K562 treated with DMSO at 1 percent for 24 hours (cell line): ENCODE data around the gene DUSP18. TPM values are rescaled to one million over a fixed set of nuclear protein-coding genes. Genes with fewer than 3 reads are reported as not detected.

Source experiments
- total RNA-seq: library from RNA; unstranded; fragments of 300-600 nt; gene quantifications from 2 replicates; pipeline ENCODE4 v1.2.3, GENCODE V29; 2022; ENCODE audit warnings: low read depth; ENCODE audit not compliant: insufficient read depth

DUSP18 gene
- total RNA-seq, result 2.6 and 2.8 TPM in 2 replicates

GRCh38 chr22:30667494-30668385 is at the start of gene DUSP18:
Gene DUSP18, minus strand, starts transcription at chr22:30667875. Its CDS starts 3,872 bp downstream, at chr22:30664003.

GRCh38 chr22:30694640-30695350 is 27.1 kb upstream of the DUSP18 start, which contains the start of gene OSBP2:
Gene OSBP2, plus strand, starts transcription at chr22:30694874. Its CDS starts 36 bp downstream, at chr22:30694910.

GRCh38 chr22:30635273-30636225 is 32.1 kb downstream of the DUSP18 start, which contains the start of gene SLC35E4:
Gene SLC35E4, plus strand, starts transcription at chr22:30635781. Its CDS starts 670 bp downstream, at chr22:30636451.

Other genes with a start within 250 kb of the DUSP18 start
- gene MTFP1, start 242.1 kb downstream of the DUSP18 start, total RNA-seq, result 40.7 and 46.3 TPM in 2 replicates
- gene SEC14L3, start 195.9 kb downstream of the DUSP18 start, total RNA-seq, result not detected in 2 replicates
- not detected in 2 replicates for gene SEC14L4, start 162.2 kb downstream of the DUSP18 start, total RNA-seq
- 0.96 and 1.3 TPM in 2 replicates for gene SEC14L6, start 121.1 kb downstream of the DUSP18 start, total RNA-seq
- gene GAL3ST1, start 93.2 kb downstream of the DUSP18 start, total RNA-seq, result 7.6 and 8.3 TPM in 2 replicates
- gene PES1, start 76.0 kb downstream of the DUSP18 start, total RNA-seq, result 45.7 and 45.8 TPM in 2 replicates
- gene TCN2, start 60.7 kb downstream of the DUSP18 start, total RNA-seq, result 3.7 and 4.4 TPM in 2 replicates
- gene SLC35E4, start 32.1 kb downstream of the DUSP18 start, total RNA-seq, result 4.5 and 4.6 TPM in 2 replicates
- gene OSBP2, start 27.0 kb upstream of the DUSP18 start, total RNA-seq, result 22.8 and 23.6 TPM in 2 replicates